Activated CD8-positive, alpha-beta memory T cell treated with anti-CD3 and anti-CD28 coated beads for 48 hours (primary cell): ENCODE results near the gene DTYMK.

Source experiments
- DNase-seq, 3 experiments: peaks; one replicate each; pipeline ENCODE4 v3.0.0-alpha.2; 2020; ENCODE audit warnings: low read depth in 2 of 3, low spot score in 2 of 3

Gene DTYMK

DNA sequence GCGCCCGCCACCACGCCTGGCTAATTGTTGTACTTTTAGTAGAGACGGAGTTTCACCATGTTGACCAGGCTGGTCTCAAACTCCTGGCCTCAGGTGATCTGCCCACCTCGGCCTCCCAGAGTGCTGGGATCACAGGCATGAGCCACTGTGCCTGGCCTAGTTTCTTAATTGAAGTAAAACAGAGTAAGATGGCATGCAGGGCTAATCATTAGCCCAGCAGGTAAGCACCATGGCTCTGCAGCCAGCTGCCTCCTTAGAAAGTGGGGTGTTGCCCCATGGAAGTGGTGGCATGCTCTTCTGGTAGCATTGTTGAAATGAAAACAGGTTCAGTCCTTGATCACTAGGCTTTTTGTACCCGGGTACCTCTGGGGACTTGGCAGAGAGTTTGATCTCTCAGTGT is 36.7 kb downstream of the DTYMK start:
- DNase-seq, result no peak

DNA sequence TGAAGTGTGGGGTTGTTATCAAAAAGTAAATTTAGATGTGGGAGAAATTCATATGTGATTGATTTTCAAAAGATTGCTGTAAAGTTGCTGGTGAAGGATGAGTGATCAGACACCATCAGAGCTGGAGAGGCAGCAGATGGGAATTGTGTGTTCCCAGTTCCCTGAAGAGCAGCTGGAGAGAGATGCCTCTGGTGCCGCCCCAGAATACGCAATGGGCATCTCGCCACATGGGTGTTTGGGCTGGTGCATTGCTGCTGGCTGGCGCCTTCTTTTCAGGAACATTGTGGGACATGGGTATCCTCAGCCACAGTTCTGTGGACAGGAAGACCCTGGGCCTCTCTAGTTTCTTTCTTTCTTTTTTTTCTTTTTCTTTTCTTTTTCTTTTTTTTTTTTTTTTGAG is 37.2 kb downstream of the DTYMK start:
- no peak for DNase-seq

- DNase-seq, result no peak
Observed at GRCh38 chr2:241648453-241648852, 38.2 kb downstream of the DTYMK start.

DNA sequence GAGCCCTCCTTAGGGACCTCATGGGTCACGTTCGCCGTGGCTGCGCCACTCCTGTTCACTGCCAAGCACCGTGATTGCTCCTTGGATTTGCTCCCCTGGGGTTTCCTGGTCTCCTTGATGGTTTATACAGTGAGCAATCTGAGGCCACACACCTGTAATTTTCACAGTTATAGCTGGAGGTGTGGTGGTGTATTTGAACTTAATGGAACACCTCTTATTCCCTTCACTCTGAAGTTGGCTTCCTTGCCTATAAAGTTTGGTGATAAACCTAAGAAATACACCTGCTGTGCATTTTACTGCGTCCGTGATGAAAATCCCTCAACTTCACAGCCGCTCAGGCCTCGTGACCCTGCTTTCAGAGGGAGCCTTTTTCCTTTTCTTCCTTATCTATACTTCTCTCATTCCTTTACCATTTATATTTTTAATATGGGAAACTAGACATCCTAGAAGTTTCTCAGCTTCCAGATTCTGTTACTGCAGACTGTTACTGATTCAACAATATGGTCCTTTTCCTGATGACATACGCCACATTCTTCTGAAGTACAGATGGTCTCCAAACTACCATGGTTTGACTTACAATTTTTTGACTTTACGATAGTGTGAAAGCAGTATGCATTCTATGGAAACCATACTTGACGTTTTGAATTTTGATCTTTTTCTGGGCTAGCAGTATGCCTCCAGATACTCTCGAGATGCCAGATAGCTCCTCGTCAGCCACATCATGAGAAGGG is 40.5 kb downstream of the DTYMK start:
- DNase-seq, result no peak

DNA sequence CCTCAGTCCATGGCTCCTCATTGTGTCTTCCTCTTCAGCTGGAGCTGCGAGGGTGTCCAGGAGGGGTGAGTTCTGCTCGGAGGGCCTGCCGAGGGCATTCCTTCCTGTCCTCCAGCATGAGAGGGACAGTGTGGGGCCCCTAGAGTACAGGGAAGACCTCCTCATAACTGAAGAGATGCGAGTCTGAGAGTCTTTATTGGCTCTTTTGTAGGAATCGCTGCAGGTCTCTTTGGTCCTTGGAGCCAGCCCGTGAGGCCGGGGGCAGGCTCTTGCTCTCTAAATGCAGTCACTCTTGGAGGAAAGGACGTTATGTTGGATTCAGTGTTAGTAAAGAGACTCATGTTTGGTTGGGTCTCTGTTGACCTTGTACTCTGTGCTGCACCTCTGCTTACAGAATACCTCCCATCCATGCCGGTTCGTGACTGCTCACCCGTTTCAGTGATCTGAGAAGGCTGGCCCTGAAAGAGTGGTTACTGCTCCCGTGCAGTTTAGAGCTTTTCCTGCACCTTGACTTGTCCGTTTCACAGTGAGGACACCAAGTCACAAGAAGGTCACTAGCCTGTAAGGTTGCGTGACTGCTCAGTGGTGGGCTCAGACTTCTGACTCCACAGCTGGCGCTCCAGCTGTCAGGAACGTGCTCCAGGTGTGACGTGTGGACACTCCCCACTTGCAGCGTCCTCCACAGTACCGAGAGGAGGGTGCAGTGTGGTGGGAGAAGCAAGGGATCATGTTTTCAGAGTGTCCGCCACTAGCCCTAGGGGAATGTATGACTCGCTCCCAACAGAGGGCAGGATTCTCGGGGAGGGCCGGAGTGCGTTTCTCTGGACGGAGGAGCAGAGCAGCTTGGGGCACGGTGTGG is 41.3 kb downstream of the DTYMK start:
- no peak for DNase-seq

- no peak for DNase-seq
Observed at GRCh38 chr2:241641631-241642030, 45.0 kb downstream of the DTYMK start.

- DNase-seq, result no peak
Observed at GRCh38 chr2:241640165-241640795, 46.3 kb downstream of the DTYMK start.

DNA sequence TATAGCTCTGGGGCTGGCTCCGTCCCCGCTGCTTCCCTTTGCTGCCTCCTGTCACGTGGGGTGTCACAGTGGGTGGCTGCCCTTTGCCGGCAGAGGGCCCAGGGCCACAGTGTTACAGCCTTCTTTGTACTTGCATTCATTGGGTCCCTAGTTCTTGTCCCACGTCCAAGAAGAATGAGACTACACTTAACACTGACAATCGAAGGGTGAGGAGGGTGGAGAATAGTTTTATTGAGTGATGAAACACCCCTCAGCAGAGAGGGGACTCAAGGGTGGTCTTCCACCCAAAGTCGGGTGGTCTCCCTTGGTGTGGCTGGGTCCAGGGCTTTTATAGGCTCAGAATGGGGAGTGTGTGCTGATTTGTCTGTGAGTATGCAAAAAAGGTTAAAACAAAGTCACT is 47.2 kb downstream of the DTYMK start:
- DNase-seq, result no peak

DNA sequence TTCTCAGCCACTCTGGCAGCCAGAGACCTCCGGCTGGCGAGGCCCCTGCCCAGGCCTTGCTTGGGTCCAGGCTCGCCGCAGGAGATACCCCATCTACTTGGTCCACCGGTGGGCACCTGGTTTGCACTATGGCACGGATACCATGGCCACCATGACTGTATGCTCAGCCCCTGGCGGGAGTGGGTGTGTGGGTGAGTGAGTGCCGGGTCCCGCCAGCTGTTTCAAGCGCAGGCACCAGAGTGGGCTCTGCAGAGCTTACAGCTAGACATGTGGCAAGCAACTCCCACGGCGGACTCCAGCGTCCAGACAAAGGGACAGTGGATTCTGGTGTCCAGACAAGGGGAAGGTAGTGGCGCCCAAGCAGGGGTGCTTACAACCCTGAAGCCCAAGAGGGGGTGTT is 47.7 kb downstream of the DTYMK start:
- no peak for DNase-seq

- DNase-seq, result peak in 1 of 3 experiments; percentile 37
Observed at GRCh38 chr2:241637795-241638660, 48.6 kb downstream of the DTYMK start.

DNA sequence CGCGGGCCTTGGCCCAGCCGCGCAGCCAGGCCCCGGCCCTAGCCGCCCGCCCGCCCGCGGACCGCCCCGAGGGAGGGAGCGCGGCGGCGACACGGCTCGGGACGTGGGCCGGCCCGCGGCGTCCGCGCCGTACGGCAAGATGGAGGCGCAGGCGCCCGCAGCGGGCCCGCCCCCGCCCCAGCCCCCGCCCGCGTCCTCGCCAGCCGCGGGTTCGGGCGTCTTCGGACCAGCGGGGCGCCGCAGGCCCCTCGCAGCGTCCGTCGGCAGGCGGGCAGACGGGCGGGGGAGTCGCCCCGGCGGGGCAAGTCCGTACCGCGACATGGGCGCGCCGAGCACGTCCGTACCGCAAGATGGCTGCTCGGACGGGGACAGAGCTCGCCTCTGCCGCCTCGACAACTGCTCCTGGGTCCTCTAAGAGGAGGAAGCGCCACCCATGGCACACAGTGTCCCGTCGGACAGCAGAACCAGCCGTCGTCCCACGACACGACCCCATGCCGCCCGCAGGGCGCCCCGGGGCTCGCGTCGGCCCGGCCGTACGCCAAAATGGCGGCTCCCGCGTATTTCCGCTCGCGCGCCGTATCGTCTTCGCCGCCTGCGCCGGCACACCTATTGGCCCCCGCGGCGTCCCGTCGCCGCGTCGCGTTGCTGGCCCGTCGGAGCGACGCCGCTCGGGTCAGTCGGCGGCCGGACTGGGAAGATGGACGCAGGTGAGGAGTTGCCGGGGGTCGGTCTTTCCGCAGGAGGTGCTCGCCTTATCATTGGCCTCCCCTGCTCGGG is 49.4 kb downstream of the DTYMK start, which contains the start of the genes ATG4B and THAP4:
TSS of gene ATG4B (plus strand) at position 676 of the 777 bp plus-strand sequence. CDS start at position 698, 22 bp downstream.
TSS of gene THAP4 (minus strand) at position 141 of the 777 bp plus-strand sequence. CDS start 141 bp downstream, outside the sequence.
- peak; percentile 57 to 70 (median 63) for DNase-seq

DNA sequence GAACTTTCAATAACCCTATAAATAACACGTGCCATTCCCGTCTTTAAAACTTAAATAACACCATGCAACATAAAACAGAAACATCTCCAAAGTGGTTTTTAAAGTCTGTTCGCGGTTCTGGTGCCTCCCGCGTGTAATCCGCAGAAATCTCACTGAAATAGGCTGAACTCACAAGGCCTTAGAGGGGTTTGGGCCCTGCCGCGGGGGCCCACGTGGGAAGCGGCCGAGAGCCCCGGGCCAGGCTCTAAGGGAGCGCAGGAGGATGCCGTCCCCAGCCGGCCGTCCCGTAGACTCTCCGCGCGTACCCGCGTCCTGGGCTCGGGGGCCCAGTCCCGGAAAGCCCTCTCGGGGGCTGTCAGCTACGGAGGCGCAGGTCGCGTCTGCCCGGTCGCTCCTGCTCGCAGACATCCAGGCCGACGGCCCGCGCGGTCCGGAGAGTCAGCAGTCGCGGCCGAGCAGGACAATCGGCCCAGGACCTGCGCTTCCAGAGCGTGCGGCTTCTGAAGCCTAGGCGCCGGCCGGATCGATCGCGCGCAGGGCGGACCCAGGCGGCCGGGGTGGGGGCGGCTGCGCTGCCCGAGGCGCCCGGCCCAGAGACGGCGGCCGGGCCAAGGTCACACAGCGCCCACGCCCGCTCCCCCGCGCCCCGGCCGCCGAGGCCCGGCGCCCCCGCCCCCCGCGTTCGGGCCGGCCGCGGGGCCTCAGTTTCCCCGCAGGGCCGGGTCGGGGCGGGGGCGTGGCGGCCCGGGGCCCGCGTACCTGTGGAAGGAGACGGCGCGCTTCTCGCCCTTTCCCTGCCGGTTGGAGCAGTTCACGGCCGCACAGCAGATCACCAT is 50.2 kb downstream of the DTYMK start:
- peak in 1 of 3 experiments; percentile 38 for DNase-seq

DNA sequence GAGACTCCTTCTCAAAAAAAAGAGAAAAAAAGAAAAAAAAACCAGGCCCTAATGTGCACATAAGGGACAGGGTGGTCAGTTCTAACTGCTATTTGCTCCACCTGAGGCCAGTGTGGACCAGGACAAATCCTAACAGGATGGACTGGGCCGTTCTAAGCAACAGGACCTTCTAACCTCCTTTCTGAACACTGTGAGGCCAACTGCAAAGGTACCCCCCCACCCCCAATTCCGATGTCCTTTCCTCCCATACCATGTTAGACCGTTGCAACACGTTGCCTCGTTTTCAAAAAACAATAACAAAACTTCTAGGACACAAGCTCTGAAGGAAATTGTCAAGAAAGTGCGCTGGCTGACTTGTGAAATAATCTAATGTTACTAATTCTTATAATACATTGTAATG is 50.9 kb downstream of the DTYMK start:
- no peak for DNase-seq

- no peak for DNase-seq
Observed at GRCh38 chr2:241633561-241633960, 53.1 kb downstream of the DTYMK start.

GRCh38 chr2:241632478-241633325 is 53.9 kb downstream of the DTYMK start:
- DNase-seq, result no peak

DNA sequence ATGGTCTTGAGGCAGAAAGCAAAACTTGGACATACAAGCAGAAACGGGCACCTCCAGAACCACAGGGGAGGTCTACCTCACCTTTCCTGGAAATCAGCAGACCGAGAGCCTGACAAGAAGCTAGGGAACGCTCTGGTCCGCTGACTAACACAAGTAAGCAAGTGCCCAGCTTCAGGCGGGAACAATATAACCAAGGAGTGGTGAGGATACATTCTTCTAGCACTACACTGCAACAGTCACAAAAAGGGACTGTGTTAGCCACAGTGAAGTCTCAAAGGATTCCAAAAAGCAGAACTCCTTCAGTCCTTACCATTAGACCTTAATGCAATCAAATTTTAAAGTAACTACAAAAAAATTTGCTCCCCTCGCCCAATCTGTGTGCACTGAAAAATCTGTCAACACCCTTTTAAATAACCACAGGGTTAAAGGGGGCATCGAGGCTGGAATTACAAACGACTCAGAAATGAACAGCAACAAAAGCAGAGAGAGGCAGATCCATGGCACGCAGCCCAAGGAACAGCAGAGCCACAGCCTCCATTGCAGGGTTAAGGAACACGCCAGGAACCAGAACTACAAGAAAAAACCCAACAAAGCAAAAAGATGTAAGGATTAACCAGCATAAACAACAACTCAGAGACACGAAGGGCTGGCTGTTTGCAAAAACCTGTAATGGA is 56.7 kb downstream of the DTYMK start:
- DNase-seq, result no peak

- DNase-seq, result no peak
Observed at GRCh38 chr2:241627675-241628074, 58.9 kb downstream of the DTYMK start.
